ENCODE results near the gene NUP42.
A peak's percentile ranks its signal among the peaks of the same experiment; 100 is the strongest.

Gene NUP42

DNA sequence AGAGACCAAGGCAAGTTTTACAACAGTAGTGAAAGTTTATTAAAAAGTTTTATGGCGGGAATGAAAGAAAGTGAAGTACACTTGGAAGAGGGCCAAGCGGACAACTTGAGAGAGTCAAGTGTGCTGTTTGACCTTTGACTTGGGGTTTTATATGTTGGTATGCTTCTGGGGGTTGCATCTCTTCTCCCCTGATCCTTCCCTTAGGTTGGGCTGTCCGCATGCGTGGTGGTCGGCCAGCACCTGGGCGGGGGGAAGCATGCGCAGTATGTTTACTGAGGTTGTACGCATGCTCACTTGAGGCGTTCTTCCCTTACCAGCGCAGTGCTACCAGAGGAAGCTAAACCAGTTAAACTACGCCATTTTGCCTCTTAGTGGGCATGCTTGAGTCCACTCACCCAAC, 31.9 kb downstream of the NUP42 start:
- H3K27ac ChIP-seq (replicated peaks) = no peak overlapping the region
- TF ChIP-seq GABPA (IDR thresholded peaks at IDR 0.05; ENCODE audit: low read depth) (no peak), POLR2AphosphoS5 (IDR thresholded peaks at IDR 0.05; ENCODE audit: low read depth) (no peak), SPI1 (IDR thresholded peaks at IDR 0.05; ENCODE audit: borderline replicate concordance, low read depth) (no peak)
- TF ChIP-seq, protein P1, sequence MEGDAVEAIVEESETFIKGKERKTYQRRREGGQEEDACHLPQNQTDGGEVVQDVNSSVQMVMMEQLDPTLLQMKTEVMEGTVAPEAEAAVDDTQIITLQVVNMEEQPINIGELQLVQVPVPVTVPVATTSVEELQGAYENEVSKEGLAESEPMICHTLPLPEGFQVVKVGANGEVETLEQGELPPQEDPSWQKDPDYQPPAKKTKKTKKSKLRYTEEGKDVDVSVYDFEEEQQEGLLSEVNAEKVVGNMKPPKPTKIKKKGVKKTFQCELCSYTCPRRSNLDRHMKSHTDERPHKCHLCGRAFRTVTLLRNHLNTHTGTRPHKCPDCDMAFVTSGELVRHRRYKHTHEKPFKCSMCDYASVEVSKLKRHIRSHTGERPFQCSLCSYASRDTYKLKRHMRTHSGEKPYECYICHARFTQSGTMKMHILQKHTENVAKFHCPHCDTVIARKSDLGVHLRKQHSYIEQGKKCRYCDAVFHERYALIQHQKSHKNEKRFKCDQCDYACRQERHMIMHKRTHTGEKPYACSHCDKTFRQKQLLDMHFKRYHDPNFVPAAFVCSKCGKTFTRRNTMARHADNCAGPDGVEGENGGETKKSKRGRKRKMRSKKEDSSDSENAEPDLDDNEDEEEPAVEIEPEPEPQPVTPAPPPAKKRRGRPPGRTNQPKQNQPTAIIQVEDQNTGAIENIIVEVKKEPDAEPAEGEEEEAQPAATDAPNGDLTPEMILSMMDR (IDR thresholded peaks at IDR 0.05; ENCODE audit: insufficient read depth, low read length) = no peak
- TF ChIP-seq, protein P2, sequence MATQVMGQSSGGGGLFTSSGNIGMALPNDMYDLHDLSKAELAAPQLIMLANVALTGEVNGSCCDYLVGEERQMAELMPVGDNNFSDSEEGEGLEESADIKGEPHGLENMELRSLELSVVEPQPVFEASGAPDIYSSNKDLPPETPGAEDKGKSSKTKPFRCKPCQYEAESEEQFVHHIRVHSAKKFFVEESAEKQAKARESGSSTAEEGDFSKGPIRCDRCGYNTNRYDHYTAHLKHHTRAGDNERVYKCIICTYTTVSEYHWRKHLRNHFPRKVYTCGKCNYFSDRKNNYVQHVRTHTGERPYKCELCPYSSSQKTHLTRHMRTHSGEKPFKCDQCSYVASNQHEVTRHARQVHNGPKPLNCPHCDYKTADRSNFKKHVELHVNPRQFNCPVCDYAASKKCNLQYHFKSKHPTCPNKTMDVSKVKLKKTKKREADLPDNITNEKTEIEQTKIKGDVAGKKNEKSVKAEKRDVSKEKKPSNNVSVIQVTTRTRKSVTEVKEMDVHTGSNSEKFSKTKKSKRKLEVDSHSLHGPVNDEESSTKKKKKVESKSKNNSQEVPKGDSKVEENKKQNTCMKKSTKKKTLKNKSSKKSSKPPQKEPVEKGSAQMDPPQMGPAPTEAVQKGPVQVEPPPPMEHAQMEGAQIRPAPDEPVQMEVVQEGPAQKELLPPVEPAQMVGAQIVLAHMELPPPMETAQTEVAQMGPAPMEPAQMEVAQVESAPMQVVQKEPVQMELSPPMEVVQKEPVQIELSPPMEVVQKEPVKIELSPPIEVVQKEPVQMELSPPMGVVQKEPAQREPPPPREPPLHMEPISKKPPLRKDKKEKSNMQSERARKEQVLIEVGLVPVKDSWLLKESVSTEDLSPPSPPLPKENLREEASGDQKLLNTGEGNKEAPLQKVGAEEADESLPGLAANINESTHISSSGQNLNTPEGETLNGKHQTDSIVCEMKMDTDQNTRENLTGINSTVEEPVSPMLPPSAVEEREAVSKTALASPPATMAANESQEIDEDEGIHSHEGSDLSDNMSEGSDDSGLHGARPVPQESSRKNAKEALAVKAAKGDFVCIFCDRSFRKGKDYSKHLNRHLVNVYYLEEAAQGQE (IDR thresholded peaks at IDR 0.05; ENCODE audit: insufficient replicate concordance, low read depth) = no peak
- no peaks in the 10 kb centered on the region for H3K27me3 ChIP-seq (ENCODE audit: insufficient read depth, poor library complexity, severe bottlenecking)
- no peak for DNase-seq (ENCODE audit: low read depth in 1 of 2, low spot score in 1 of 2)
- no peak overlapping the region for H3K4me3 ChIP-seq (replicated peaks; ENCODE audit: insufficient read depth, low read length)

DNA sequence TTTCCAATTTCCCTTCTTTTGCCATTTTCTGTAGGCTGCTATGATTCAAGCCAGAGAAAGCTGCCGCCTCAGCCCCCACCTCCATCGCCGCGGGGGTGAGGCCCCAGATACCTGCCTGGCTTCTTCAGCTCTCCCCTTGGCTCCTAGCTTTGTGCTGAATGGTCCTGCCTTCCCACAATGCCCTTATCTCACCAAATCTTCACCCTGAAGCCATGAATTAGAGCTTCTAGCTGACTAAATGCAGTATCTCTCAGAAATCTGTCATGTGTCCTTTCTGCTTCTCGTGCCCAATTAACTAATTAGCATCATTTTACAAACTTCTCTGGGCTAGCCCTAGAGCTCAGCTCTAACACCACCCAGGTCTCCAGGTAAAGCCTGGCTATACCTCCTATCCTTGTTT, 32.6 kb downstream of the NUP42 start:
- no peak overlapping the region for H3K27ac ChIP-seq (replicated peaks)
- DNase-seq (ENCODE audit: low read depth in 1 of 2, low spot score in 1 of 2) = no peak
- no peak overlapping the region for H3K4me3 ChIP-seq (replicated peaks; ENCODE audit: insufficient read depth, low read length)
- no peak for TF ChIP-seq GABPA (IDR thresholded peaks at IDR 0.05; ENCODE audit: low read depth)
- TF ChIP-seq SPI1 (IDR thresholded peaks at IDR 0.05; ENCODE audit: borderline replicate concordance, low read depth) = no peak
- no peaks in the 10 kb centered on the region for H3K27me3 ChIP-seq (ENCODE audit: insufficient read depth, poor library complexity, severe bottlenecking)

DNA sequence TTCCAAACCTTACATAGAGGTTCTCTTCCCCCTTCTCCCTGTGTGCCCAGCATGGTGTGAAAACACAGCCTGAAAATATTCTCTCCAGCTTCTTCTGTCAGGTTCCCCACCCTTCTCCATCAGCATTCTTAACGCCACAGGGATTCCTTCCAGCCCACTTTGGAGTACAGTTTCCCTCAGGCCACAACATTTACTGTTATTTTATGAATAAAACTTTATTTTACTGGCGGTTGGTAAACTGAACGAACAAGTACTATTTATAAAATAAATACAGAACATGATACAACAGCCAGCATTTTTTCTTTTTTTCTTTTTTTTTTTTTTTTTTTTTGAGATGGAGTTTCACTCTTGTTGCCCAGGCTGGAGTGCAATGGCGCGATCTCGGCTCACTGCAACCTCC, 33.1 kb downstream of the NUP42 start:
- no peak overlapping the region for H3K27ac ChIP-seq (replicated peaks)
- no peak for DNase-seq (ENCODE audit: low read depth in 1 of 2, low spot score in 1 of 2)
- TF ChIP-seq, protein P1 (IDR thresholded peaks at IDR 0.05; ENCODE audit: insufficient read depth, low read length) = no peak
- TF ChIP-seq GABPA (IDR thresholded peaks at IDR 0.05; ENCODE audit: low read depth) (no peak), POLR2AphosphoS5 (IDR thresholded peaks at IDR 0.05; ENCODE audit: low read depth) (no peak), SPI1 (IDR thresholded peaks at IDR 0.05; ENCODE audit: borderline replicate concordance, low read depth) (no peak)
- TF ChIP-seq, protein P2 (IDR thresholded peaks at IDR 0.05; ENCODE audit: insufficient replicate concordance, low read depth) = no peak
- H3K4me3 ChIP-seq (replicated peaks; ENCODE audit: insufficient read depth, low read length) = no peak overlapping the region
- H3K27me3 ChIP-seq (ENCODE audit: insufficient read depth, poor library complexity, severe bottlenecking) = no peaks in the 10 kb centered on the region

DNA sequence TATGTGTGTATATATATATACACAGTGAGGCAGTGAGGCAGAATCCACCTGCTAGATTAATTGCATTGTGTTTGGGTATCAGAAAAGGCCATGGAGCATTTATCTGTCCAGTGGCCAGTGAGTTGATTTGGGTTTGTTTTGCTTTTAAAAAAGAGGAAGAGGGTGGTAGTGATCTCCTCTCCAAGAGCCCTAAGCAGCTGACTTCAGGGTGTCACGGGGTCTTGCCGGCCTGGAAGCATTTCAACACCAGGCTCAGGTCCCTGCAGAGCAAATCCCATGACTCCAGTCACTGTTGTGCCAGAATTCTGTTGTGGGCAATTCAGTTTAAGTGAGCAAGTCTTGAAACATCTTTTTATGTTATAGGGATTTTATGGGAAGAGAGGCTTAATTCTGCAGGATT, 34.2 kb downstream of the NUP42 start:
- Histone ChIP-seq H3K27me3 (ENCODE audit: insufficient read depth, poor library complexity, severe bottlenecking) (no peaks in the 10 kb centered on the region), H3K4me3 (replicated peaks; ENCODE audit: insufficient read depth, low read length) (no peak overlapping the region), H3K27ac (replicated peaks) (no peak overlapping the region; the same call in 1 of the 2 replicates)
- peak in 1 of 2 experiments; percentile 80 for DNase-seq (ENCODE audit: low read depth in 1 of 2, low spot score in 1 of 2)
- TF ChIP-seq, protein P1 (IDR thresholded peaks at IDR 0.05; ENCODE audit: insufficient read depth, low read length) = no peak
- peak; percentile 96 for TF ChIP-seq SPI1 (IDR thresholded peaks at IDR 0.05; ENCODE audit: borderline replicate concordance, low read depth)
